Immature natural killer cell (primary cell): ENCODE results near the gene SVIP. TPM values are rescaled to one million over a fixed set of nuclear protein-coding genes. Genes with fewer than 3 reads are reported as not detected.
A peak's percentile ranks its signal among the peaks of the same experiment; 100 is the strongest.

Source experiments
- DNase-seq, 3 donors: peaks; one replicate each; pipeline ENCODE4 v3.0.0; 2022; ENCODE audit warnings: mixed read lengths in 1 of 3
- H3K27ac Mint-ChIP-seq, 6 donors: one replicate each; pipeline ENCODE4 v1.8.0; 2020; ENCODE audit warnings: mixed read lengths in 6 of 6, mild to moderate bottlenecking in 5 of 6, inconsistent platforms in 4 of 6, moderate library complexity in 3 of 6
- H3K27me3 Mint-ChIP-seq, 3 donors: one replicate each; pipeline ENCODE4 v1.8.0; 2020 to 2021; ENCODE audit warnings: low read depth in 3 of 3, mild to moderate bottlenecking in 3 of 3, mixed read lengths in 3 of 3, moderate library complexity in 3 of 3, inconsistent platforms in 1 of 3
- H3K36me3 Mint-ChIP-seq, 3 donors: one replicate each; pipeline ENCODE4 v1.8.0; 2020; ENCODE audit warnings: mixed read lengths in 3 of 3, inconsistent platforms in 2 of 3, mild to moderate bottlenecking in 2 of 3
- H3K4me1 Mint-ChIP-seq, 2 donors: one replicate each; pipeline ENCODE4 v1.8.0; 2020; ENCODE audit warnings: inconsistent platforms in 2 of 2, mild to moderate bottlenecking in 2 of 2, mixed read lengths in 2 of 2, moderate library complexity in 1 of 2
- H3K4me3 Mint-ChIP-seq, 5 donors: one replicate each; pipeline ENCODE4 v1.8.0; 2020; ENCODE audit warnings: mild to moderate bottlenecking in 5 of 5, mixed read lengths in 5 of 5, inconsistent platforms in 3 of 5, moderate library complexity in 3 of 5
- H3K9me3 Mint-ChIP-seq, 6 donors: one replicate each; pipeline ENCODE4 v1.8.0; 2020; ENCODE audit warnings: mild to moderate bottlenecking in 6 of 6, mixed read lengths in 6 of 6, inconsistent platforms in 4 of 6, moderate library complexity in 3 of 6
- polyA plus RNA-seq, 3 donors: library from polyadenylated mRNA; unstranded; fragments of 300-500 nt; fragmentation: Illumina TruSeq; gene quantifications; one replicate each; pipeline ENCODE4 v1.2.3, GENCODE V29; 2021

SVIP gene
- polyA plus RNA-seq = 10 to 100 TPM; 25.4 to 28.3 (median 26.7) TPM

- DNase-seq = peak; percentile 86 to 88 (median 88)
- Mint-ChIP-seq H3K27ac (peak within 1 kb of the TSS; percentile 62 to 88 (median 80)), H3K4me3 (peak within 1 kb of the TSS; percentile 84 to 95 (median 92)), H3K9me3 (no peaks in the 10 kb centered on the region), H3K4me1 (peaks cover 14 to 21% of the 10 kb centered on the region in 2 donors), H3K27me3 (peaks cover 0 to 4% (median 2%) of the 10 kb centered on the region in 3 donors), H3K36me3 (peaks cover 0 to 5% (median 3%) of the 10 kb centered on the region in 3 donors)
Measured at GRCh38 chr11:22829231-22830081, at the start of gene SVIP. SVIP (minus strand) TSS chr11:22829801; CDS start chr11:22829748, 53 bp downstream.

DNA sequence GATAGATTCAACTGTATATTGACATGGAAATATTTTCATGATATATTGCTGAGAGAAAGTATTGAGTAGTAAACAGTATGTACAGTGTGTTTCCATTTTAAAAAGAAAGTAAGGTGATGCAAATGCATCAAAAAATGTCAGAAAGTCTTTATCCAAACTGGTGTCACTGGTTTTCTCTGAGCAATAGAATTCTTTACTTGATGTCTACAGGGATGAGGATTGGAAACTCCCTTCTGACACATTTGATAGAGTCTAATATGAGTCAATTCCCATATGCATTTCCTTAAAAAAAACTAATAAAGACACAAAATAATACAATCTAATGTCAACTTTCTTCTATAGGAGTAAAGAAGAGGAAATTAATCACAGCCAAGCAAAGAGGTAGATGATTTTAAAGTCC is 49.0 kb upstream of the SVIP start:
- Mint-ChIP-seq H3K9me3 (peaks cover 0 to 2% (median 0%) of the 10 kb centered on the region in 6 donors), H3K27ac (no peak overlapping the region), H3K4me1 (no peaks in the 10 kb centered on the region), H3K27me3 (no peaks in the 10 kb centered on the region), H3K4me3 (no peak overlapping the region), H3K36me3 (no peaks in the 10 kb centered on the region)
- no peak for DNase-seq

- no peak for DNase-seq
- Mint-ChIP-seq H3K4me1 (no peaks in the 10 kb centered on the region), H3K9me3 (peaks cover 0 to 2% (median 0%) of the 10 kb centered on the region in 6 donors), H3K27ac (no peak overlapping the region), H3K27me3 (no peaks in the 10 kb centered on the region), H3K36me3 (no peaks in the 10 kb centered on the region), H3K4me3 (no peak overlapping the region)
Measured at GRCh38 chr11:22878039-22878438, 48.4 kb upstream of the SVIP start.

GRCh38 chr11:22875869-22876473 is 46.4 kb upstream of the SVIP start:
- no peak overlapping the region for H3K4me3 Mint-ChIP-seq
- peaks cover 0 to under 1% (median 0%) of the 10 kb centered on the region in 3 donors for H3K27me3 Mint-ChIP-seq
- H3K36me3 Mint-ChIP-seq = no peaks in the 10 kb centered on the region
- H3K4me1 Mint-ChIP-seq = no peaks in the 10 kb centered on the region
- DNase-seq = peak; percentile 51 to 64 (median 62)
- peaks cover 0 to 2% (median 0%) of the 10 kb centered on the region in 6 donors for H3K9me3 Mint-ChIP-seq
- H3K27ac Mint-ChIP-seq = no peak overlapping the region

GRCh38 chr11:22869325-22869724 is 39.7 kb upstream of the SVIP start:
- Mint-ChIP-seq H3K36me3 (peaks cover 0 to 4% (median 0%) of the 10 kb centered on the region in 3 donors), H3K27me3 (peaks cover 0 to 3% (median 0%) of the 10 kb centered on the region in 3 donors), H3K27ac (no peak overlapping the region), H3K9me3 (peaks cover 0 to 2% (median 0%) of the 10 kb centered on the region in 6 donors), H3K4me1 (no peaks in the 10 kb centered on the region), H3K4me3 (no peak overlapping the region)
- DNase-seq = no peak

DNA sequence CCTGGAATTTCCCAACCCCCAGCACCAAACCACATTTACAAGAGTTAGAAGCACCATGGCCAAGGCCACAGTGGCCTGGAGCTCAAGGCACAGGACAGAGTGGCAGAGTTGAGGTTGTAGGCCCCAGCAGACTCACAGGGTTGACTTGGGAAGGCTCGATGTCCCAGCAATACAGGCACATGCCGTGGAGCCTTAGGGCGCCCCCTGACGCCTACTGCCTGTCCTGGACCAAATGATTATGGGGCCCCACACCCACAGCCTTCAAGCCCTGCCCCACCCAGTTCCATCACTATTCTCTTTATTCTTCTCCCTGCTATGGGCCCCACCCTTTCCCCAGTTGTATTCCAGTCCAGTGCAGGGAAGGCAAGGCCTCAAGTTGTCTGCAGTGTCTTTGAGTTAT is 30.6 kb upstream of the SVIP start, which contains the start of gene CCDC179:
TSS of gene CCDC179 (minus strand) at position 234 of the 400 bp plus-strand sequence. CDS start at position 181, 53 bp downstream.
- no peaks in the 10 kb centered on the region for H3K4me1 Mint-ChIP-seq
- no peak for DNase-seq
- H3K36me3 Mint-ChIP-seq = peaks cover 0 to 4% (median 0%) of the 10 kb centered on the region in 3 donors
- H3K9me3 Mint-ChIP-seq = peaks cover 0 to 2% (median 0%) of the 10 kb centered on the region in 6 donors
- no peak within 1 kb of the TSS for H3K27ac Mint-ChIP-seq
- H3K27me3 Mint-ChIP-seq = peaks cover 0 to 1% (median 0%) of the 10 kb centered on the region in 3 donors
- H3K4me3 Mint-ChIP-seq = no peak within 1 kb of the TSS

DNA sequence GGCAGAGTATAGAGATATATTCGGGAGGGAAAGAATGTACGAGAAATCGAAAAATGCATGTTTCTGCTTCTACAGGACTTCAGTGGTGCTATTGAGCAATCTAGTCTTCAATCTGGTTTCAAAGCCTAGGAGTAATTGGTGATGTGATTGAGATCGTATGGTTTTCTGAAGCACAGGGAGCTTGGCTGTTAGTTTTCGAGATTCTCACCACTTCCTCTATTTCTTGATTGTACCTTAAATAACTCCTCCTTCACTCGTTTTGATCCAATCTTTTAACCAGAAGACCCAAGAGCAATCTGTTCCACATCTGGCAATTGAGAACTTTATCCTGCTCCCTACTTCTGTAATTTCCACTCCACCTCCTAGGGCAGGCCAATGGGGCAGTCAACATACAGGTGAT is 30.2 kb upstream of the SVIP start:
- H3K36me3 Mint-ChIP-seq = peaks cover 0 to 4% (median 0%) of the 10 kb centered on the region in 3 donors
- peaks cover 0 to 1% (median 0%) of the 10 kb centered on the region in 3 donors for H3K27me3 Mint-ChIP-seq
- peaks cover 0 to 2% (median 0%) of the 10 kb centered on the region in 6 donors for H3K9me3 Mint-ChIP-seq
- H3K4me3 Mint-ChIP-seq = no peak overlapping the region
- DNase-seq = no peak
- no peaks in the 10 kb centered on the region for H3K4me1 Mint-ChIP-seq
- H3K27ac Mint-ChIP-seq = no peak overlapping the region

DNA sequence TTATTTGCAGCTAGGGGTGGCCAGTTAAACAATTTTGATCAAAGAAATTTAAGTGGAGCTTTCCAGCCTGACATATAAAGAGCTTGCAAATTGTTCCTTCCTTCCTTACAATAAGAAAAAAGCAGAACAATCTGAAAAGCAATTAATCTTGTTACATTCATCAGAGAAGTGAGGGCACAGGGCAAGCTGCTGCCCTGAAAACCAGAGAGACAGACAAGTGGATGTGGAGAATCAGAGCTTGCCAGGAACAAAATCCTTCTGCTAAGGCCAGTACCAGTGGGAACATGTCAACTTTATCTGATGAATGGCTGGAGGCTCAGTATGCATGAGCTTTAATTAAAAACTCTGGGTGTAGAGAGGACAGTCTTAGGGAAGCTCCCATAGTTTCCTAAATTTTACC is 21.9 kb upstream of the SVIP start:
- DNase-seq = no peak
- H3K36me3 Mint-ChIP-seq = no peaks in the 10 kb centered on the region
- no peak overlapping the region for H3K27ac Mint-ChIP-seq
- no peak overlapping the region for H3K4me3 Mint-ChIP-seq
- H3K4me1 Mint-ChIP-seq = no peaks in the 10 kb centered on the region
- H3K27me3 Mint-ChIP-seq = peaks cover 0 to 4% (median 2%) of the 10 kb centered on the region in 3 donors
- peaks cover 0 to 2% (median 0%) of the 10 kb centered on the region in 6 donors for H3K9me3 Mint-ChIP-seq

DNA sequence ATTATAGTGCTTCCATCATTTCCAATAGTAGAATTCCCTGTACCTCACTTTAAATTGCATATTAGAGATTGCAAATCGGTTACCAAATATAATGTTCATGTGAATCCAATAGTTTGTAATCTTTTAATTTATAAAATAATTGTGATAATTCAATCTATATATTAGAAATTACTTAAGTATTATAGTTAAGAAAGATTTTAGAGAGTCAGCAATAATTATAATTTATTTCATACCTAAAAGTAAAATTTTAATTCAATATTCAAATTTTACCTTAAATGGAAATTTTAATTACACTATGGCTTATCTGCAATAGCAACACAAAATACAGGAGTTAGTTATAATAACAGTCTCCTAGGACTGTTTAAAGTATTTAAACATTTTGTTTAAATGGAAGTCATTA is 17.1 kb upstream of the SVIP start:
- DNase-seq = no peak
- Mint-ChIP-seq H3K4me1 (no peaks in the 10 kb centered on the region), H3K9me3 (no peaks in the 10 kb centered on the region), H3K27me3 (peaks cover 0 to 2% (median 0%) of the 10 kb centered on the region in 3 donors), H3K27ac (no peak overlapping the region), H3K4me3 (no peak overlapping the region), H3K36me3 (peaks cover 4 to 7% (median 5%) of the 10 kb centered on the region in 3 donors)

DNA sequence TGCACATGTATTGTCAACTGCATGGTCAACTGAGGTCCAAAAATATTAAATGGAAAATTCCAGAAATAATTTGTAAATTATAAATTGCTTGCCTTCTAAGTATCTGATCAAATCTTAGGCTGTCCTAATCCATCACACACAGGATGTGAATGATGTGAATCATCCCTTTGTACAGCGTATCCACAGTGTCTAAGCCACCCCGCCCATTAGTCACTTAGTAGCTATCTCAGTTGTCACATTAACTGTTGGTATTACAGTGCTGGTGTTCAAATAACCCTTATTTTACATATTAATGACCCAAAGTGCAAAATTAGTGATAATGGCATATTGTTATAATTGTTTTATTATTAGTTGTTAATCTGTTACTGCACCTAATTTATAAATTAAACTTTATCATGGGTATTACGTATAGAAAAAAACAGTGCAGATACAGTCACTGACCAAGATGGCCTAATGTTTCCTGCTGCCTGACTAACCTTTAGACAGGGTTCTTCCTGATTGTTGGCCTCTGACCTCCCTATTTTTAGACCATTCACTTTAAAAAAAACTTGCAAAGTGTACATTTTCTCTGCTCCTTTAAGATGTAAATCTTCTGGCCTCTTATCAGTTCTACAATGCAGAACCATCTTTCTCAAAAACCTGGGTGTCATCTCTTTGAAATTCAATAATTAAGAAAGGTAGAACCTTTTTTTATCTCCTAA is 2.9 kb upstream of the SVIP start:
- Mint-ChIP-seq H3K27ac (peak overlapping the region in 1 of 6 donors; percentile 5), H3K4me3 (no peak overlapping the region), H3K9me3 (no peaks in the 10 kb centered on the region), H3K36me3 (no peaks in the 10 kb centered on the region), H3K27me3 (peaks cover 0 to 6% (median 2%) of the 10 kb centered on the region in 3 donors), H3K4me1 (peaks cover 14 to 21% of the 10 kb centered on the region in 2 donors)
- no peak for DNase-seq

DNA sequence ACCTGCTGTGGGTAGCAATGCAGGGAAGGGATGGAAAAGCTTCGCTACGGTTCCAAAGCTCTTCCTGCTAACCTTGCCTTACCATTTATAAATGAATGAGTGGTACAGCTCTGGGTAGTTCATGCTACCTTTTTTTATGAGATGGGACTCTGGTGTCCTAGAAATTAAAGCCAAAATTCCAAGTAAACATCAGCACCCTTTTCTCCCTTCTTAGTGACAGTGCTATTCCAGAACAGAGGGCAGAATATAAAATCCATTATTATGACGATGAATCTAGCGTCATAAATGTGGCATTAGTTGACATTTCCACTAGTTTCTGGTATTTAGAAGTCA is 447 bp upstream of the SVIP start:
- H3K36me3 Mint-ChIP-seq = peaks cover 0 to 3% (median 0%) of the 10 kb centered on the region in 3 donors
- H3K9me3 Mint-ChIP-seq = no peaks in the 10 kb centered on the region
- peak overlapping the region; percentile 35 to 82 (median 50) for H3K27ac Mint-ChIP-seq
- H3K4me1 Mint-ChIP-seq = peaks cover 14 to 21% of the 10 kb centered on the region in 2 donors
- DNase-seq = no peak
- H3K27me3 Mint-ChIP-seq = peaks cover 0 to 4% (median 2%) of the 10 kb centered on the region in 3 donors
- H3K4me3 Mint-ChIP-seq = peak overlapping the region; percentile 84 to 95 (median 92)

DNA sequence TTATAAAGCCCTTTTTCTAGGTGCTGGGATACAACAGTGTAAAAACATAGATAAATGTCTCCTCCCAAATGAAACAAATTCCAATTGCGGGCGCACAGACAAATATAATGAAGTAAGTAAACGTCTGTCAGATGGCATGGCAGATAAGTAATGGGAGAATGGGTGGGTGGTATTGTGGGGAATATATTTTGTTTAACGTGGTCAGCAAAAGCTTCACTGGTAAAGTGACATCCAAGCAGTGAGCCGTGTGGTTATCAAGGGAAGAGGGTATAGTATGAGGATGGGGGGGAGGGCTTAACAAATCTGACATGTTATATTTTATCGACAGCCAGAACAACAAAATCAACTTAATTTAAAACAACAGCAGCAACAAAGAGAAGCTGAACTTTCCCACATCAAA is 1.2 kb downstream of the SVIP start:
- Mint-ChIP-seq H3K4me1 (peaks cover 14 to 21% of the 10 kb centered on the region in 2 donors), H3K36me3 (peaks cover under 1 to 10% (median 8%) of the 10 kb centered on the region in 3 donors), H3K9me3 (no peaks in the 10 kb centered on the region), H3K27me3 (peaks cover 0 to 3% (median 0%) of the 10 kb centered on the region in 3 donors), H3K4me3 (peak overlapping the region; percentile 84 to 95 (median 92)), H3K27ac (peak overlapping the region in 3 of 6 donors; percentile 17 to 78 (median 70))
- DNase-seq = no peak

GRCh38 chr11:22822203-22822602 is 7.4 kb downstream of the SVIP start:
- peaks cover 40 to 55% (median 52%) of the 10 kb centered on the region in 3 donors for H3K36me3 Mint-ChIP-seq
- H3K4me1 Mint-ChIP-seq = no peaks in the 10 kb centered on the region
- DNase-seq = no peak

More at GRCh38 chr11:22822203-22822602, 7.4 kb downstream of the SVIP start:
- Mint-ChIP-seq H3K27ac (no peak overlapping the region), H3K9me3 (no peaks in the 10 kb centered on the region), H3K27me3 (peaks cover 0 to 2% (median 1%) of the 10 kb centered on the region in 3 donors), H3K4me3 (no peak overlapping the region)
